Measurements from ENCODE around the gene FASLG.
"Not testable (repeated sequence)": the region's sequence is repeated elsewhere in the genome, so short reads cannot be mapped to it uniquely, and the experiment has no call there.

Gene FASLG, protein sequence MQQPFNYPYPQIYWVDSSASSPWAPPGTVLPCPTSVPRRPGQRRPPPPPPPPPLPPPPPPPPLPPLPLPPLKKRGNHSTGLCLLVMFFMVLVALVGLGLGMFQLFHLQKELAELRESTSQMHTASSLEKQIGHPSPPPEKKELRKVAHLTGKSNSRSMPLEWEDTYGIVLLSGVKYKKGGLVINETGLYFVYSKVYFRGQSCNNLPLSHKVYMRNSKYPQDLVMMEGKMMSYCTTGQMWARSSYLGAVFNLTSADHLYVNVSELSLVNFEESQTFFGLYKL

GRCh38 chr1:172658871-172659453 is at the start of gene FASLG:
FASLG (plus strand) TSS chr1:172659103; CDS start chr1:172659202, 99 bp downstream.
- DNase-seq, result no peak

DNA sequence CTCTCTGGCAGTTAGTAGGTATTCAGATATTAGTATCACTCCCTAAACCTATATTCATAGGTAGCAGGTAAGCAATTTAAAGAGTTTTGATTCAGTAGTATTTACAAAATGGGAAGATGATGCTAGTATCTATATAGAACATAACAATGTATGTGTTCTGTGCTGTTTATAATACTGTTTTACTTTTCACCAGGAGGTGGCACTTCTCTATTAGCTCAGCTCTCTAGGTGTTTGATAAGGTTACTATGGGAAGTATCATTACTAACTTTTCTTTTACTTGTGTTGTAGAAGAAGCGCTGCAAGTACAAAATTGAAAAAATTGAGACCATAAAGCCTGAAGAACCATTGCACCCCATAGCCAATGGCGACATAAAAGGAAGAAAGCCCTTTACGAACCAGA is 49.4 kb upstream of the FASLG start:
- DNase-seq, result no peak

GRCh38 chr1:172612478-172612877 is 46.4 kb upstream of the FASLG start:
- DNase-seq, result no peak

- DNase-seq, result no peak
Observed at GRCh38 chr1:172613294-172613693, 45.6 kb upstream of the FASLG start.

DNA sequence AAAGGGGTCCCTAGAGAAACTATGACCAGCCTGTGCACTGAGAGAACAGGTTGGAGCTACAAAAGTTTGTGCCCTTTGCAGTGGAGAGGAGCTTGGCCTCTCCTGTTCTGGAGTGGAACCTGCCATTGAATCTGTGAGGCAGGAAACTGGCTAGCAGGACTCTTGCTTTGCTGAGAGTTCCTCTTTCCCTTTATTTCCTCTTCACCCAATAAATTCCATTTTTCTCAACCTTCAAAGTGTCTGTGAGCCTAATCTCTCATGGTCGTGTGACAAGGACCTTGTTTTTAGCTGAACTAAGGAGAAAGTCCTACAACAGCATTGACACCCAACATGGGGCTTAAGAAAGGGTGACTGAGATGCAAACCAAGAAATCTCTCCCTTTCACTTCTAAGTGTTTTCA is 42.7 kb upstream of the FASLG start:
- DNase-seq, result no peak

- DNase-seq, result no peak
Observed at GRCh38 chr1:172616636-172617035, 42.3 kb upstream of the FASLG start.

- not testable (repeated sequence) for DNase-seq
Observed at GRCh38 chr1:172620603-172621002, 38.3 kb upstream of the FASLG start.

GRCh38 chr1:172622541-172622940 is 36.4 kb upstream of the FASLG start:
- DNase-seq, result no peak

DNA sequence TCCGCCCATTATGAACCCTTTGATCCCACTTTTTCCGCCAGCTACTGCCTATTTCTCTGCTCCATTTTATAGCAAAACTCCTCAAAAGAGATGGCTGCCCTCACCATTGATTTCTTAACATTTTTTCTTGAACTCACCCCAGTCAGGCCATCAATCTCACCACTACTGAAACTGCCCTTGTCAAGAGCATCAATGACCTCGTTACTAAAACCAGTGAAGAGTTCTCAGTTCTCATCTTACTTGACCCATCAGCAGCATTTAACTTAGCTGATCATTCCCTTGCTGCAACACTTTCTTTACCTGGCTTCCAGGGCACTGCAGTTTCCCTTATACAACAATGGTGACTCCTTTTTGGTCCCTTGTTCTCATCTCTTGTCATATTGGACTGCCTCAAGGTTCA is 35.2 kb upstream of the FASLG start:
- DNase-seq, result no peak

GRCh38 chr1:172626845-172627244 is 32.1 kb upstream of the FASLG start:
- no peak for DNase-seq

DNA sequence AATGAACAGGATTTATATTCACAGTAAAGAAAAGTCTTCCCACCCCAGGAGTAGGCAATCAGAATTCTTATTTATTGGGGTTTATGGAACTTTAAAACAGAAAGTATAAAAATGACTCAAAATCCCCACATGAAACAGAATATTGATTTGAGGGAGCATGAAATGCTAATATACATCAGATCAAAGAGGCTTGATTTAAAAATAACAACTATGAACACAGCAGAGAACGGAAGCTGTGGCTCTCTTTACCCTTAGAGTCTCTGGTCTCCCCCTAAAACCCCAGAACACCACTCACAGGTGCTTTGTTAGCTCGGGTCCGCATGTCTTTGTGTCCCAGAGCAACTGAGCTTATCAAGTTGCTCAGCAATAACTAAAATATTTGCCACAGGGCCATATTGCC is 31.2 kb upstream of the FASLG start:
- DNase-seq, result no peak

DNA sequence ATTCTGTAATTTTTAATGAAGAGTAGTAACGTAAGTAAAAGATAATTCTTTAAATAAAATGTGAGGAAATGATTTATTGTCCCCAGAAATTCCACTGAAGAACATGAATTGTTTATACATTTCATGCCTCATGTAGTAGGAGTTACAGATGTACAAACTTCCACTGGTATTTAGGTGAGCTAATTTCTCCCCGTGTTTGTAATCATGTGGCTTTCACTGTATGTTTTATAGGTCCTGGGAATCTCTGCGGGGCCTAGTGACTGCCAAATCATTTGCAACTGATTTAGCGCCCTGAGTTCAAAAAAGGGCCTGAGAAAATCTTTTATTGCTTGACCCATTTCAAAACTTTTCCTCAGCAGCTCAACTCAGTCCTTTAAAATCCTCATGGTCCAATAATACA is 30.5 kb upstream of the FASLG start:
- DNase-seq, result no peak

- DNase-seq, result no peak
Observed at GRCh38 chr1:172629170-172629569, 29.7 kb upstream of the FASLG start.

DNA sequence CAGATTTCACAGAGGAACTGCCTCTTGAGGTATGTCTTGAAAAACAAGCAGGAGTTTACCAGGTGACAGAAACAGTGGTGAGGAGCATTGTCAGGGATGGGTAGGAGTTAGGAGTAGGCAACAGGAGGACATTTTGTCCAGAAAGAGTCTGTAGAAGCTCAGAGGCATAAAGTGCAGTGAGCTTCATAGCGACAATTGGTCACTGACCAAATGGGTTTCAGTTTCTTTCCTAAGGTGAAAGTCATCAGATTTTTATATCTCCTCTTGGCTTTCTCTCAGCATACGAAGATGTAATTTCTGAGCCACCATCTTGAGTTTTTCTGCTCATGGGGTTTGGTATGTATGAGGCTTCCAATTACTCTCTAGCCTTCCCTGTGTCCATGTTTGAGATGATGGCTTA is 29.3 kb upstream of the FASLG start:
- DNase-seq, result no peak

GRCh38 chr1:172630056-172630818 is 28.7 kb upstream of the FASLG start:
- DNase-seq, result no peak

GRCh38 chr1:172630868-172631267 is 28.0 kb upstream of the FASLG start:
- no peak for DNase-seq

DNA sequence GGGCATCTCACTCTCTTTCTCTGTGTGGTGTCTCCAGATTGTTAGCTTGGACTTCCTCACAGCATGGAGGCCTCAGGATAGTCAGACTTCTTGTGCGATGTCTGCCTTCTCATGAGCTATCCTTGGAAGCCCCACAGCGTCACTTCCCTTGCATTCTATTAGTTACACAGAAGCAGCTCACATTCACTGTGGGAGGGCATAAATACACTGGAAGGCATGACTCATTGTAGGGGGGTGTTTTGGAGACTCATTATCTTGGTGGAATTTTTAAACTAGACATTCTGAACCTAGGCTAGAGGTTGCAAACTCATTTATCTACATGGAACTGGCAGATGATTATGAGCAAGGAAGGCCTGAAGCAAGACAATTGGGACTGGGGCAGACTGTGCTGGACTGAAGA is 21.4 kb upstream of the FASLG start:
- no peak for DNase-seq

GRCh38 chr1:172638249-172638648 is 20.7 kb upstream of the FASLG start:
- no peak for DNase-seq

DNA sequence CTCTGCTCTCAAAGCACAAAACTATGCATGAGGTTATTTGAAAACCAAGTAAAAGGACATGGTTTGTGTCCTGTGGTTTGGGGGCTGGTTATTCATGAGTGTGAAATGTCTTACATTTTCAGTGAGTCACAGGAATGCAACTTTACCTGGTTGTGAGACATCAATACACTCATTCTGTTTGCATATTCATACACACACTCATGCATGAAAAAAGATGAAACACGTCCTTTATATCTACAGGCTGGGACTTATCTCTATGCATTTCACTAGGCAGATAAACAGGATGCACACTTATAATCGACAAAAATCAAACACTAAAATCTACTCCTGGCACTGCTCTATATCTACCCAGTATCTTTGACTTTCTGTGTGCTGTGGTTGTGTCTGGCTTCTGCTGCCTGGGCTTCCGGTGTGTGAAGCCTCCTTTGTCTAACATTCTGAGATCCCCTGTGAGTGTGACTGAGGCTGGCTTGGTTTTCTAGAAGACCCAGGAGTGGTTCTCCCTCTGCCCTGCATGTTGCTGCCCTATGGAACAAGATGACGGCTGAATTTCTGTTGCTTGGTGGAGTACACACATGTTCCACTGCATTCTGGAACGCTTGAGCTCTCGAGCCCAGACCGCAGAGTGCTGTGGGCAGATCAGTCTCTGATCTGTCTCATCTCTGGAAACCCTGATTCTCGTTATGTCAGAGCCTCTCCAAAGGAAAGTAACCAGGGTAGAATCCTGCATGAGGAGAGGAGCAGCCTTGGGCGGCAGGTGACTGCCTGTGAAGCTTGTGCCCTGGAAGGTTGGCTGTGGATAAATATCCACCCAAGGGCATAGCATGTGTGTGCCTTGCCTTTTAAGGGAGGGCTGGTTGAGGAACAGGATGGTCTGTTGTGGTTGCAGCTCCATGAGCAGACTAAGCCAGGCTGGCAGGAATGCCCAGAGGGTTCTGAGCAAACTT is 19.7 kb upstream of the FASLG start:
- no peak for DNase-seq

DNA sequence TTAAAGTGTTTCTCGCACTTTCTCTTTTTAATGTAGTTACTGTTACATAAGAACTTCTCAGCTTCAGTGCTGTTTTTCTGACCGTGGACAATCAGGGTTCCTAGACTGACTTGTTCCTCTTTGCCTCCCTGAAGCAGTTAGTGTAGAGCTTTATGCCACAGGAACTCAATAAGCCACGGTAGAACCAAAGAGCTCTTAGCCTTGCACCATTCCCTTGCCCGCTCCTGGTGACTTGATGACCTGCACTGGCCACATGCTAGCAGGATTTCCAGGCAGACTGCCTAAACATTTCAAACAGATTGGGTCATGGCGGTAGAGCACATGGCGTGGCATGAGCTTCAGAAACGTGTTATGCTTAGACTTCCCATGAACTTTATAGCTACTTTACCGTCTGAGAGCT is 18.8 kb upstream of the FASLG start:
- no peak for DNase-seq

DNA sequence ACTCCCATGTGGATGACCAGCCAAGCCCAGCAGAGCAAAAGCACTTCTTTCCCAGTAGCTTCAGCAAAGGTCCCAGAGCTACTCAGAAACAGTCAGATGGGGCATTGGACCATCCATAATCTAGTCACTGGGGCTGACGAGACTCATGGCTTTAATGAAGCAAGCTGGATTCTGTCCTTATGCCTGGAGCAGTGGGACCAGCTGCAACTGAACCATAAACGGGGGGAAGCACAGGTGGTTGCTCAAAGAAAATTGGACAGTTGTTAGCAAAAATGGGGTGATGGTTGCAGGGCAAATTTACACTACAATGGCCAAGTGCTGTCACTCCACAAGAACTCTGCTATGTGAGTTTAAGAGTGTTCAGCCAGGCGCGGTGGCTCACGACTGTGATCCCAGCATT is 17.4 kb upstream of the FASLG start:
- DNase-seq, result no peak

DNA sequence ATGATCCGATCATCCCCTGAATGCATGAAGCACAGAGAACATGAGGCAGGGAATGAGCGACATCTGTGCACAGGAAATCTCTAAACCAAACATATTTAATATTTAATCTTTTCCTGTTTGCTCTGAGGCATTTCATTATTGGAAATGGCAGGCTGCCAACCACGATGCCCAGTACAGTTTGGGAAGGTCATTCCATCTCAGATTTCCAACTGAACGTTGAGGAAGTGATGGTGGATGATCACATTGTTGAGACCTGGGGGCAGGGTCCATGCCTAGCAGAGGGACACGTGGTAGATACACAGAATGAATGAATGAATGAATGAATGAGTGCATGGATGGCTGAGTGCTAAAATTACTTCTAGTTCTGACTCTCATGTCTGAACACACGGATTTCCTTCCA is 15.9 kb upstream of the FASLG start:
- DNase-seq, result peak; percentile 17

DNA sequence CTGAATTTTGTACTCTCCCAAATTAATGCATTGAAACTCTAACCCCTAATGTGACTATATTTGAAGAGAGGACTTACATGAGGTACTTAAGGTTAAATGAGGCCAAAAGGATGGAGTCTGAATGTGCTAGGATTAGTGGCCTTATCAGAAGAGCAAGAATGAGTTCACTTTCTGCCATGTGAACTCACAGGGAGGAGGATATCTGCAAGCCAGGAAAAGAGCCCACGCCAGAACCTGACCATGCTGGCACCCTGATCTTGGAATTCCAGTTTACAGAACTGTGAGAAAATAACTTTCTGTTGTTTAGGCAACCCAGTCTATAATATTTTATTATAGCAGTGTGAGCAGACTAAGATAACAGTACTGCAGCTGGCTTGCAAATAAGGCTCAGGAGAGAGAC is 12.2 kb upstream of the FASLG start:
- no peak for DNase-seq

Measured in NCI-H146 (cell line).